Keratinocyte (primary cell): ENCODE results near the gene TBC1D9B. TPM values are rescaled to one million over a fixed set of nuclear protein-coding genes. Genes with fewer than 3 reads are reported as not detected.

Source experiments
- DNase-seq: peaks from one replicate; pipeline ENCODE4 v3.0.0-alpha.2; 2011; ENCODE audit warnings: low read depth, missing footprints, low spot score
- FAIRE-seq: peaks from 2 replicates; lab custom pipeline; 2011; peaks lifted over from hg19 to GRCh38; lab: Jason Lieb, UNC
- H2AFZ ChIP-seq: 2 replicates; pipeline ENCODE4 v1.6.0; 2012; ENCODE audit warnings: low read length, control low read depth, inconsistent platforms; ENCODE audit not compliant: control insufficient read depth
- H3K27ac ChIP-seq: 2 replicates; pipeline ENCODE4 v1.5.1; 2011; ENCODE audit warnings: low read length; ENCODE audit not compliant: control insufficient read depth, insufficient read depth
- H3K27me3 ChIP-seq: 3 replicates; pipeline ENCODE4 v1.6.0; 2011; ENCODE audit warnings: low read length; ENCODE audit not compliant: control insufficient read depth, insufficient read depth; ENCODE audit errors: extremely low read depth
- H3K36me3 ChIP-seq, 2 experiments: 2 replicates in 1 of 2; 3 replicates in 1 of 2; pipeline ENCODE4 v1.5.1; 2011; ENCODE audit warnings: low read length in 2 of 2, mild to moderate bottlenecking in 1 of 2; ENCODE audit not compliant: control insufficient read depth in 2 of 2, insufficient read depth in 2 of 2; ENCODE audit errors: extremely low read depth in 1 of 2
- H3K4me1 ChIP-seq: 3 replicates; pipeline ENCODE4 v1.5.1; 2011; ENCODE audit warnings: low read length; ENCODE audit not compliant: control insufficient read depth, insufficient read depth; ENCODE audit errors: extremely low read depth
- H3K4me2 ChIP-seq: 3 replicates; pipeline ENCODE4 v1.6.0; 2011; ENCODE audit warnings: low read depth, low read length; ENCODE audit not compliant: control insufficient read depth, insufficient read depth; ENCODE audit errors: extremely low read depth
- H3K4me3 ChIP-seq, 3 experiments: fragments of 200-600 bp in 1 of 3; sonication (generic) in 1 of 3; 2 replicates in 2 of 3; 3 replicates in 1 of 3; pipeline ENCODE4 v1.5.1; 2011 to 2016; ENCODE audit warnings: low read length in 3 of 3, mild to moderate bottlenecking in 3 of 3, control low read depth in 2 of 3, inconsistent platforms in 1 of 3, low read depth in 1 of 3, mixed read lengths in 1 of 3, mixed run types in 1 of 3, moderate library complexity in 1 of 3; ENCODE audit not compliant: control insufficient read depth in 2 of 3, insufficient read depth in 2 of 3; ENCODE audit errors: extremely low read depth in 1 of 3
- H3K79me2 ChIP-seq: 2 replicates; pipeline ENCODE4 v1.6.0; 2012; ENCODE audit warnings: low read length; ENCODE audit not compliant: control insufficient read depth, insufficient read depth
- H3K9ac ChIP-seq: 3 replicates; pipeline ENCODE4 v1.6.0; 2011; ENCODE audit warnings: low read length; ENCODE audit not compliant: control insufficient read depth, insufficient read depth; ENCODE audit errors: extremely low read depth
- H3K9me1 ChIP-seq: 3 replicates; pipeline ENCODE4 v1.6.0; 2011; ENCODE audit warnings: low read length; ENCODE audit not compliant: control insufficient read depth, insufficient read depth; ENCODE audit errors: extremely low read depth
- H3K9me3 ChIP-seq: 2 replicates; pipeline ENCODE4 v1.5.1; 2012; ENCODE audit warnings: low read depth, low read length; ENCODE audit not compliant: control insufficient read depth
- H4K20me1 ChIP-seq: 3 replicates; pipeline ENCODE4 v1.6.0; 2011; ENCODE audit warnings: low read length; ENCODE audit not compliant: control insufficient read depth, insufficient read depth; ENCODE audit errors: extremely low read depth
- EZH2 ChIP-seq: IDR thresholded peaks from one replicate; pipeline ENCODE4 v1.6.1; 2012; ENCODE audit warnings: inconsistent platforms, mild to moderate bottlenecking, low read length, moderate library complexity
- dilution Hi-C: fragments of 300-500 bp; cut with MboI; formaldehyde crosslinking; loops from one replicate; pipeline ENCODE4 v1.7.0; 2020; ENCODE audit warnings: low sequenced_read_pairs; ENCODE audit not compliant: extremely low pct_ligation_motif_present
- polyA plus RNA-seq, 5 experiments: library from polyadenylated mRNA; depleted of rRNA in 3 of 5; stranded (reverse) in 3 of 5; stranded (forward) in 1 of 5; unstranded in 1 of 5; fragments of >200 nt; gene quantifications; 1 replicate in 1 of 5; 2 replicates in 3 of 5; 3 replicates in 1 of 5; pipeline versions ENCODE4 v1.2.1 to v1.2.3, GENCODE V29; 2011 to 2012; ENCODE audit warnings: missing spikeins in 2 of 5, low read depth in 1 of 5, low replicate concordance in 1 of 5
- TF ChIP-seq, protein P1 (sequence below), 3 experiments: IDR thresholded peaks in 1 of 3; conservative IDR thresholded peaks in 1 of 3; optimal IDR thresholded peaks in 1 of 3; 2 replicates in 2 of 3; 3 replicates in 1 of 3; pipeline versions ENCODE3 to v1.5.1; 2011; ENCODE audit warnings: low read length in 3 of 3, mild to moderate bottlenecking in 3 of 3, moderate library complexity in 2 of 3, control low read depth in 1 of 3, inconsistent platforms in 1 of 3; ENCODE audit not compliant: insufficient read depth in 2 of 3; ENCODE audit errors: extremely low read depth in 1 of 3

The TBC1D9B gene
- polyA plus RNA-seq, 1 donor (not counting 4 experiments of a cell fraction or from before 2014, with no cell fraction given): 51.4 TPM

DNA sequence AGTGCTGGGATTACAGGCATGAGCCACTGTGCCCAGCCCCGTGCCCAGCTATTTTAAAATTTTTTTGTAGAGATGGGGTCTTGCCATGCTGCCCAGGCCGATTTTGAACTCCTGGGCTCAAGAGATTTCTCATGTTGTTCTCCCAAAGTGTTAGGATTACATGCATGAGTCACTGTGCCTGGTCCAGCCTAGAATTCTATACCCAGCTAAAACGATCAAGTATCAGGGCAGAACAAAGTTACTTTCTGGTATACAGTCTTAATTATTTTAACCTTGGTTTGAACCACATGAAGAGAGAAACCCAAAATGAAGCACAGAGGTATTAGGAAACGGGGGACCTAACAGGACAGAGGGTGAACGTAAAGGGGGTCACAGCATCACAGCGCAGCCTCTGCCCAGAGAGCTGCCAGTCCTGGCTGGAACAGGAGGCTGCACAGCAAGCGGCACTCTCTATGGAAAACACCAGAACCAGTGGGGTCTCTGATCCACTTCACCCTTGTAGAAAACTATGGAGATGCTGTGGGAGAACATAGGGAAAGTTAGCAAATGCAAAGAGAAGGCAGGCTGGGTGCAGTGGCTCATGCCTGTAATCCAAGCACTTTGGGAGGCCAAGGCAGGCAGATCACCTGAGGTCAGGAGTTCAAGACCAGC is 76.8 kb downstream of the TBC1D9B start:
- no peak overlapping the region for H3K4me3 ChIP-seq
- no peaks in the 10 kb centered on the region for H3K4me1 ChIP-seq
- H2AFZ ChIP-seq: no peak overlapping the region
- dilution Hi-C loops: loop anchor here (25.0 kb wide), 1 partner anchor 94 kb away; the partner anchor contains the start of gene MAML1
- no peaks in the 10 kb centered on the region for H3K27me3 ChIP-seq
- no peaks in the 10 kb centered on the region for H3K9me3 ChIP-seq
- no peaks in the 10 kb centered on the region for H4K20me1 ChIP-seq
- H3K4me2 ChIP-seq: no peak overlapping the region
- no peak overlapping the region for H3K27ac ChIP-seq
- H3K9me1 ChIP-seq: peaks cover 3% of the 10 kb centered on the region
- no peaks in the 10 kb centered on the region for H3K79me2 ChIP-seq
- no peak for DNase-seq
- no peak for FAIRE-seq
- TF ChIP-seq EZH2: no peak
- TF ChIP-seq, protein P1, sequence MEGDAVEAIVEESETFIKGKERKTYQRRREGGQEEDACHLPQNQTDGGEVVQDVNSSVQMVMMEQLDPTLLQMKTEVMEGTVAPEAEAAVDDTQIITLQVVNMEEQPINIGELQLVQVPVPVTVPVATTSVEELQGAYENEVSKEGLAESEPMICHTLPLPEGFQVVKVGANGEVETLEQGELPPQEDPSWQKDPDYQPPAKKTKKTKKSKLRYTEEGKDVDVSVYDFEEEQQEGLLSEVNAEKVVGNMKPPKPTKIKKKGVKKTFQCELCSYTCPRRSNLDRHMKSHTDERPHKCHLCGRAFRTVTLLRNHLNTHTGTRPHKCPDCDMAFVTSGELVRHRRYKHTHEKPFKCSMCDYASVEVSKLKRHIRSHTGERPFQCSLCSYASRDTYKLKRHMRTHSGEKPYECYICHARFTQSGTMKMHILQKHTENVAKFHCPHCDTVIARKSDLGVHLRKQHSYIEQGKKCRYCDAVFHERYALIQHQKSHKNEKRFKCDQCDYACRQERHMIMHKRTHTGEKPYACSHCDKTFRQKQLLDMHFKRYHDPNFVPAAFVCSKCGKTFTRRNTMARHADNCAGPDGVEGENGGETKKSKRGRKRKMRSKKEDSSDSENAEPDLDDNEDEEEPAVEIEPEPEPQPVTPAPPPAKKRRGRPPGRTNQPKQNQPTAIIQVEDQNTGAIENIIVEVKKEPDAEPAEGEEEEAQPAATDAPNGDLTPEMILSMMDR (optimal IDR thresholded peaks at IDR 0.05 in 1 of 3, IDR thresholded peaks at IDR 0.05 in 1 of 3, conservative IDR thresholded peaks at IDR 0.05 in 1 of 3; ENCODE audit: extremely low read depth in 1 of 3, insufficient read depth in 2 of 3, low read length in 3 of 3): no peak
- H3K36me3 ChIP-seq: peaks cover 33 to 43% of the 10 kb centered on the region in 2 experiments
- H3K9ac ChIP-seq: no peak overlapping the region

DNA sequence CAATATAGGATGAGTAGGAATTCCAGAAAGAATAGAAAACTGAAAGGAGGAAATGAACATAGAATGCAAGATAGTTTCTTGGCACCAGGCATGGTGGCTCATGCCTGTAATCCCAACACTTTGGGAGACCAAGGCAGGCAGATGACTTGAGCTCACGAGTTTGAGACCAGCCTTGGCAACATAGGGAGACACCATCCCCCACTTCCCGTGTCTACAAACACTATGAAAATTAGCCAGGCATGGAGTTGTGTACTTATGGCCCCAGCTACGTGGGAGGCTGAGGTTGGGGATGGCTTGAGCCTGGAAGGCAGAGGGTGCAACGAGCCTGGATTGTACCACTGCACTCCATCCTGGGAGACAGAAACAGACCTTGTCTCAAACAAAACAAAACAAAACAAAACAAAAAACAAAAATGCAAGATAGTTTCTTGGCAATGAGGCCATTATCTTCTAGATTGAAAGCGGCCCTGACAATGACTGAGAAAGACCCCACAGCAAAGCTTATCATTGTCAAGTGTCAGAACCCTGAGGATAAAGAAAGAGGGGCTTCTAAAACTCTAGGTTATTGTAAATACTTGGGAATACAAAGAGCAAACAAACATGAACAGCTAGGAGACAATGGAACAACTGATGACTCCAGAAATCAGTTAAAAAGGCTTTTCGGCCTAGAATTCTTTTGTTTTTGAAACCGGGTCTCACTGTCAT is 77.8 kb downstream of the TBC1D9B start:
- no peak for DNase-seq
- H3K27ac ChIP-seq: no peak overlapping the region
- dilution Hi-C loops: loop anchor here (25.0 kb wide), 1 partner anchor 93 kb away; the partner anchor contains the start of gene MAML1
- H3K4me2 ChIP-seq: no peak overlapping the region
- no peak overlapping the region for H3K9ac ChIP-seq
- no peaks in the 10 kb centered on the region for H3K27me3 ChIP-seq
- peaks cover 39 to 52% of the 10 kb centered on the region in 2 experiments for H3K36me3 ChIP-seq
- no peaks in the 10 kb centered on the region for H3K79me2 ChIP-seq
- no peaks in the 10 kb centered on the region for H3K9me3 ChIP-seq
- peaks cover 3% of the 10 kb centered on the region for H3K9me1 ChIP-seq
- no peaks in the 10 kb centered on the region for H3K4me1 ChIP-seq
- H2AFZ ChIP-seq: no peak overlapping the region
- no peak for FAIRE-seq
- H3K4me3 ChIP-seq: no peak overlapping the region
- no peaks in the 10 kb centered on the region for H4K20me1 ChIP-seq
- TF ChIP-seq, protein P1 (optimal IDR thresholded peaks at IDR 0.05 in 1 of 3, IDR thresholded peaks at IDR 0.05 in 1 of 3, conservative IDR thresholded peaks at IDR 0.05 in 1 of 3; ENCODE audit: extremely low read depth in 1 of 3, insufficient read depth in 2 of 3, low read length in 3 of 3): no peak
- TF ChIP-seq EZH2: no peak
